Testis (tissue), 2 donors: Measurements from ENCODE around the gene EFCAB11.

Source experiments
- POLR2A ChIP-seq: fragments of 450-650 bp; IDR thresholded peaks from one replicate; pipeline ENCODE4 v1.6.1; 2017; ENCODE audit warnings: antibody characterized with exemption, mild to moderate bottlenecking, moderate library complexity
- TF ChIP-seq, protein P1 (sequence below), 3 experiments: fragments of 450-650 bp in 2 of 3; fragments of 200-600 bp in 1 of 3; sonication (generic) in 1 of 3; IDR thresholded peaks; one replicate each; pipeline ENCODE4 v1.5.1; 2016 to 2019; ENCODE audit warnings: antibody characterized with exemption in 3 of 3, mild to moderate bottlenecking in 2 of 3, moderate library complexity in 1 of 3

GRCh38 chr14:89889626-89890025, 64.9 kb downstream of the EFCAB11 start:
- TF ChIP-seq, protein P1, sequence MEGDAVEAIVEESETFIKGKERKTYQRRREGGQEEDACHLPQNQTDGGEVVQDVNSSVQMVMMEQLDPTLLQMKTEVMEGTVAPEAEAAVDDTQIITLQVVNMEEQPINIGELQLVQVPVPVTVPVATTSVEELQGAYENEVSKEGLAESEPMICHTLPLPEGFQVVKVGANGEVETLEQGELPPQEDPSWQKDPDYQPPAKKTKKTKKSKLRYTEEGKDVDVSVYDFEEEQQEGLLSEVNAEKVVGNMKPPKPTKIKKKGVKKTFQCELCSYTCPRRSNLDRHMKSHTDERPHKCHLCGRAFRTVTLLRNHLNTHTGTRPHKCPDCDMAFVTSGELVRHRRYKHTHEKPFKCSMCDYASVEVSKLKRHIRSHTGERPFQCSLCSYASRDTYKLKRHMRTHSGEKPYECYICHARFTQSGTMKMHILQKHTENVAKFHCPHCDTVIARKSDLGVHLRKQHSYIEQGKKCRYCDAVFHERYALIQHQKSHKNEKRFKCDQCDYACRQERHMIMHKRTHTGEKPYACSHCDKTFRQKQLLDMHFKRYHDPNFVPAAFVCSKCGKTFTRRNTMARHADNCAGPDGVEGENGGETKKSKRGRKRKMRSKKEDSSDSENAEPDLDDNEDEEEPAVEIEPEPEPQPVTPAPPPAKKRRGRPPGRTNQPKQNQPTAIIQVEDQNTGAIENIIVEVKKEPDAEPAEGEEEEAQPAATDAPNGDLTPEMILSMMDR (IDR thresholded peaks at IDR 0.05) = no peak
- no peak for TF ChIP-seq POLR2A
